Effector CD8-positive, alpha-beta T cell (primary cell): ENCODE results near the gene SLF2.
A peak's percentile ranks its signal among the peaks of the same experiment; 100 is the strongest.

Experiments used
- DNase-seq: peaks from one replicate; lab custom pipeline; 2025; lab: John Stamatoyannopoulos, UW

Gene SLF2

GRCh38 chr10:101000127-101000914 lies 87.6 kb downstream of the SLF2 start:
- DNase-seq: no peak

GRCh38 chr10:101000915-101001658 lies 88.3 kb downstream of the SLF2 start:
- DNase-seq: no peak

GRCh38 chr10:101001659-101002035 lies 88.9 kb downstream of the SLF2 start:
- DNase-seq: no peak

GRCh38 chr10:101002456-101002855 lies 89.7 kb downstream of the SLF2 start:
- DNase-seq: no peak

- no peak for DNase-seq
Measured at GRCh38 chr10:101003639-101004206, 91.0 kb downstream of the SLF2 start.

- no peak for DNase-seq
Measured at GRCh38 chr10:101005361-101005760, 92.6 kb downstream of the SLF2 start.

- DNase-seq: no peak
Measured at GRCh38 chr10:101005869-101006567, 93.3 kb downstream of the SLF2 start.

GRCh38 chr10:101006593-101007098 lies 93.9 kb downstream of the SLF2 start:
- no peak for DNase-seq

- no peak for DNase-seq
Measured at GRCh38 chr10:101007099-101007711, 94.4 kb downstream of the SLF2 start.

- no peak for DNase-seq
Measured at GRCh38 chr10:101007915-101008822, 95.4 kb downstream of the SLF2 start.

GRCh38 chr10:101008823-101009423 lies 96.2 kb downstream of the SLF2 start:
- DNase-seq: no peak

GRCh38 chr10:101010329-101010728 lies 97.6 kb downstream of the SLF2 start:
- DNase-seq: no peak

- no peak for DNase-seq
Measured at GRCh38 chr10:101011517-101012423, 99.0 kb downstream of the SLF2 start.

GRCh38 chr10:101012525-101013364 lies 100.0 kb downstream of the SLF2 start:
- DNase-seq: peak; percentile 67

- DNase-seq: no peak
Measured at GRCh38 chr10:101013365-101013825, 100.6 kb downstream of the SLF2 start.

- DNase-seq: peak; percentile 71
Measured at GRCh38 chr10:101014230-101014884, 101.6 kb downstream of the SLF2 start.
